K562 (cell line): ENCODE results near the gene DEFB113. TPM values are rescaled to one million over a fixed set of nuclear protein-coding genes. Genes with fewer than 3 reads are reported as not detected.
A peak's percentile ranks its signal among the peaks of the same experiment; 100 is the strongest.

Experiments
- FOXK2 ChIP-seq, 2 experiments: fragments of 450-650 bp; IDR thresholded peaks in 1 of 2; conservative IDR thresholded peaks in 1 of 2; 2 replicates each; pipeline ENCODE4 v1.6.1; 2016; ENCODE audit warnings: low read depth in 2 of 2, mild to moderate bottlenecking in 1 of 2
- NR4A1 ChIP-seq, 2 experiments: fragments of 250-450 bp in 1 of 2; fragments of 450-650 bp in 1 of 2; sonication (Bioruptor Pico) in 1 of 2; IDR thresholded peaks; 2 replicates each; pipeline versions ENCODE4 v1.4.0 to v1.6.1; 2016 to 2020; ENCODE audit warnings: mild to moderate bottlenecking in 2 of 2, missing compliant biosample characterization in 1 of 2, missing genetic modification characterization in 1 of 2, moderate library complexity in 1 of 2
- PRPF4 ChIP-seq: fragments of 200-400 bp; formaldehyde crosslinking; IDR thresholded peaks from one replicate; pipeline ENCODE4 v1.6.1; 2017; ENCODE audit warnings: low read length, low read depth, mild to moderate bottlenecking; ENCODE audit not compliant: insufficient read depth, poor library complexity, severe bottlenecking
- TAF15 ChIP-seq: fragments of 200-400 bp; formaldehyde crosslinking; IDR thresholded peaks from 2 replicates; pipeline ENCODE4 v1.6.1; 2017; ENCODE audit warnings: mild to moderate bottlenecking, low read depth, low read length, moderate library complexity
- ZC3H11A ChIP-seq: IDR thresholded peaks from 2 replicates; pipeline ENCODE4 v1.6.1; 2012; ENCODE audit warnings: low read depth, low read length, improper control_type of control experiment
- ZKSCAN3 ChIP-seq: fragments of 250-450 bp; sonication (Bioruptor Pico); IDR thresholded peaks from 2 replicates; pipeline ENCODE4 v1.4.0; 2020
- ZNF217 ChIP-seq: sonication (generic); formaldehyde crosslinking; IDR thresholded peaks from 2 replicates; pipeline ENCODE4 v1.8.0; 2022; ENCODE audit warnings: mild to moderate bottlenecking, missing genetic modification reagents
- ZNF23 ChIP-seq: fragments of 250-450 bp; sonication (Bioruptor Pico); IDR thresholded peaks from 2 replicates; pipeline ENCODE4 v1.4.0; 2020; ENCODE audit warnings: mild to moderate bottlenecking
- ZNF384 ChIP-seq: IDR thresholded peaks from 2 replicates; pipeline ENCODE4 v1.6.1; 2012; ENCODE audit warnings: low read depth, low read length, improper control_type of control experiment
- ZNF75A ChIP-seq: fragments of 450-650 bp; formaldehyde crosslinking; IDR thresholded peaks from 2 replicates; pipeline ENCODE4 v1.4.0; 2020; ENCODE audit warnings: mild to moderate bottlenecking
- ZNF76 ChIP-seq: fragments of 250-450 bp; sonication (Bioruptor Pico); IDR thresholded peaks from 2 replicates; pipeline ENCODE4 v1.4.0; 2020; ENCODE audit warnings: mild to moderate bottlenecking, moderate library complexity, borderline replicate concordance
- polyA plus RNA-seq, 8 experiments: library from polyadenylated mRNA; depleted of rRNA in 4 of 8; stranded (reverse) in 5 of 8; unstranded in 3 of 8; fragments of >200 nt; fragmentation: Nextera tagmentation in 2 of 8; fragmentation: Illumina TruSeq in 1 of 8; extraction: Ambion mirVana in 2 of 8; extraction: Trizol in 1 of 8; gene quantifications; 2 replicates each; pipeline versions ENCODE4 v1.2.1 to v1.2.3, GENCODE V29; 2011 to 2014; ENCODE audit warnings: inconsistent platforms in 1 of 8, missing spikeins in 1 of 8
- total RNA-seq, 7 experiments: library from RNA; depleted of rRNA in 6 of 7; stranded (reverse); fragments of >200 nt in 6 of 7; fragmentation: Illumina TruSeq in 2 of 7; extraction: Trizol in 2 of 7; gene quantifications; 2 replicates each; pipeline versions ENCODE4 v1.2.1 to v1.2.3, GENCODE V29; 2011 to 2021; ENCODE audit warnings: low replicate concordance in 1 of 7
- TF ChIP-seq, protein P1 (sequence below): conservative IDR thresholded peaks from 2 replicates; pipeline ENCODE4 v1.6.1; 2011; ENCODE audit warnings: low read depth, mild to moderate bottlenecking, low read length; ENCODE audit not compliant: control insufficient read depth
- TF ChIP-seq, protein P2 (sequence below), 2 experiments: IDR thresholded peaks; 2 replicates each; pipeline ENCODE4 v1.6.1; 2012; ENCODE audit warnings: improper control_type of control experiment in 2 of 2, low read depth in 2 of 2, low read length in 2 of 2, borderline replicate concordance in 1 of 2
- TF ChIP-seq, protein P3 (sequence below), 2 experiments: fragments of 450-650 bp in 1 of 2; sonication (generic) in 1 of 2; formaldehyde crosslinking in 1 of 2; IDR thresholded peaks in 1 of 2; conservative IDR thresholded peaks in 1 of 2; 2 replicates each; pipeline versions ENCODE4 v1.6.1 to v1.8.1; 2016 to 2023; ENCODE audit warnings: mild to moderate bottlenecking in 2 of 2, moderate library complexity in 2 of 2, inconsistent platforms in 1 of 2, missing genetic modification reagents in 1 of 2
- TF ChIP-seq, protein P4 (sequence below): fragments of 250-450 bp; sonication (Bioruptor Pico); IDR thresholded peaks from 2 replicates; pipeline ENCODE4 v1.5.0; 2021
- TF ChIP-seq, protein P5 (sequence below), 2 experiments: fragments of 450-650 bp; IDR thresholded peaks; 2 replicates each; pipeline ENCODE4 v1.6.1; 2016
- TF ChIP-seq, protein P6 (sequence below), 2 experiments: fragments of 250-450 bp in 1 of 2; fragments of 450-650 bp in 1 of 2; sonication (Bioruptor Pico) in 1 of 2; IDR thresholded peaks; 2 replicates each; pipeline versions ENCODE4 v1.6.1 to v1.8.0; 2016 to 2021; ENCODE audit warnings: mild to moderate bottlenecking in 2 of 2, moderate library complexity in 2 of 2, missing compliant biosample characterization in 1 of 2, missing genetic modification characterization in 1 of 2

Gene DEFB113
- total and polyA plus RNA-seq, 9 of the 15 experiments (the other 6 are each of a cell fraction or from before 2014, with no cell fraction given) = not detected

DNA sequence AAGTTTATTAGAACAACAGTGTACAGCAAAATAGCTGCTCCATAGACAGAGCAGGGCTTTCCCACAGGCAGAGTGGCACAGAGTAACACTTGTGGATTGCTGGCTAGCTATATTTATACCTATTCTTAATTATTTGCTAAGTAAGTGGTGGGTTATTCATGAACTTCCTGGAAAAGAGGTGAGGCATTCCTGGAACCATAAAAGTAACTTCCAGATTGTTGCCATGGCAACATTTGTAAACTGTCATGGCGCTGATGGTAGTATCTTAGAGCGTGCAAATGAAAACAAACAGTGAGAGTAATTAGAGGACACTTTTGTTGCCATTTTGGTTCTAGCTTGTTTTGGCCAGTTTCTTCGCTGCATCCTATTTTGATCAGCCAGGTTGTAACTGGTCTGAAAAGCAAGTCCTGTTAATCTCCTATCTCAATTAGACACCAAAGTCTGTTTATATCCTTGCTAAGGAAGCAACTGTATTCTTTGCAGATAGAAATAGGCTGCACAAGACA is 29.4 kb downstream of the DEFB113 start (continued):
- TF ChIP-seq, protein P1, sequence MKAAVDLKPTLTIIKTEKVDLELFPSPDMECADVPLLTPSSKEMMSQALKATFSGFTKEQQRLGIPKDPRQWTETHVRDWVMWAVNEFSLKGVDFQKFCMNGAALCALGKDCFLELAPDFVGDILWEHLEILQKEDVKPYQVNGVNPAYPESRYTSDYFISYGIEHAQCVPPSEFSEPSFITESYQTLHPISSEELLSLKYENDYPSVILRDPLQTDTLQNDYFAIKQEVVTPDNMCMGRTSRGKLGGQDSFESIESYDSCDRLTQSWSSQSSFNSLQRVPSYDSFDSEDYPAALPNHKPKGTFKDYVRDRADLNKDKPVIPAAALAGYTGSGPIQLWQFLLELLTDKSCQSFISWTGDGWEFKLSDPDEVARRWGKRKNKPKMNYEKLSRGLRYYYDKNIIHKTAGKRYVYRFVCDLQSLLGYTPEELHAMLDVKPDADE = no peak
- no peak for TF ChIP-seq NR4A1 (CRISPR knock-in tag; IDR thresholded peaks at IDR 0.05)
- TF ChIP-seq NR4A1 (tag; IDR thresholded peaks at IDR 0.05) = peak; percentile 83; the same call in 1 of the 2 replicates
- TF ChIP-seq ZNF75A (CRISPR knock-in tag) = peak; percentile 53; the same call in 1 of the 2 replicates
- no peak for TF ChIP-seq ZNF384
- TF ChIP-seq, protein P2, sequence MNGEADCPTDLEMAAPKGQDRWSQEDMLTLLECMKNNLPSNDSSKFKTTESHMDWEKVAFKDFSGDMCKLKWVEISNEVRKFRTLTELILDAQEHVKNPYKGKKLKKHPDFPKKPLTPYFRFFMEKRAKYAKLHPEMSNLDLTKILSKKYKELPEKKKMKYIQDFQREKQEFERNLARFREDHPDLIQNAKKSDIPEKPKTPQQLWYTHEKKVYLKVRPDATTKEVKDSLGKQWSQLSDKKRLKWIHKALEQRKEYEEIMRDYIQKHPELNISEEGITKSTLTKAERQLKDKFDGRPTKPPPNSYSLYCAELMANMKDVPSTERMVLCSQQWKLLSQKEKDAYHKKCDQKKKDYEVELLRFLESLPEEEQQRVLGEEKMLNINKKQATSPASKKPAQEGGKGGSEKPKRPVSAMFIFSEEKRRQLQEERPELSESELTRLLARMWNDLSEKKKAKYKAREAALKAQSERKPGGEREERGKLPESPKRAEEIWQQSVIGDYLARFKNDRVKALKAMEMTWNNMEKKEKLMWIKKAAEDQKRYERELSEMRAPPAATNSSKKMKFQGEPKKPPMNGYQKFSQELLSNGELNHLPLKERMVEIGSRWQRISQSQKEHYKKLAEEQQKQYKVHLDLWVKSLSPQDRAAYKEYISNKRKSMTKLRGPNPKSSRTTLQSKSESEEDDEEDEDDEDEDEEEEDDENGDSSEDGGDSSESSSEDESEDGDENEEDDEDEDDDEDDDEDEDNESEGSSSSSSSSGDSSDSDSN (IDR thresholded peaks at IDR 0.05; ENCODE audit: borderline replicate concordance in 1 of 2, low read depth in 2 of 2, low read length in 2 of 2) = no peak
- TF ChIP-seq, protein P3, sequence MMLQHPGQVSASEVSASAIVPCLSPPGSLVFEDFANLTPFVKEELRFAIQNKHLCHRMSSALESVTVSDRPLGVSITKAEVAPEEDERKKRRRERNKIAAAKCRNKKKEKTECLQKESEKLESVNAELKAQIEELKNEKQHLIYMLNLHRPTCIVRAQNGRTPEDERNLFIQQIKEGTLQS (IDR thresholded peaks at IDR 0.05) = peak; percentile 41; the same call in 1 of the 2 replicates
- TF ChIP-seq, protein P3 (CRISPR knock-in tag; conservative IDR thresholded peaks at IDR 0.05) = no peak
- no peak for TF ChIP-seq ZC3H11A
- no peak for TF ChIP-seq ZKSCAN3 (CRISPR knock-in tag)
- TF ChIP-seq PRPF4 = no peak
- TF ChIP-seq, protein P4, sequence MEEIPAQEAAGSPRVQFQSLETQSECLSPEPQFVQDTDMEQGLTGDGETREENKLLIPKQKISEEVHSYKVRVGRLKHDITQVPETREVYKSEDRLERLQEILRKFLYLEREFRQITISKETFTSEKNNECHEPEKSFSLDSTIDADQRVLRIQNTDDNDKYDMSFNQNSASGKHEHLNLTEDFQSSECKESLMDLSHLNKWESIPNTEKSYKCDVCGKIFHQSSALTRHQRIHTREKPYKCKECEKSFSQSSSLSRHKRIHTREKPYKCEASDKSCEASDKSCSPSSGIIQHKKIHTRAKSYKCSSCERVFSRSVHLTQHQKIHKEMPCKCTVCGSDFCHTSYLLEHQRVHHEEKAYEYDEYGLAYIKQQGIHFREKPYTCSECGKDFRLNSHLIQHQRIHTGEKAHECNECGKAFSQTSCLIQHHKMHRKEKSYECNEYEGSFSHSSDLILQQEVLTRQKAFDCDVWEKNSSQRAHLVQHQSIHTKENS (CRISPR knock-in tag) = no peak
- no peak for TF ChIP-seq ZNF76 (CRISPR knock-in tag)
- TF ChIP-seq, protein P5, sequence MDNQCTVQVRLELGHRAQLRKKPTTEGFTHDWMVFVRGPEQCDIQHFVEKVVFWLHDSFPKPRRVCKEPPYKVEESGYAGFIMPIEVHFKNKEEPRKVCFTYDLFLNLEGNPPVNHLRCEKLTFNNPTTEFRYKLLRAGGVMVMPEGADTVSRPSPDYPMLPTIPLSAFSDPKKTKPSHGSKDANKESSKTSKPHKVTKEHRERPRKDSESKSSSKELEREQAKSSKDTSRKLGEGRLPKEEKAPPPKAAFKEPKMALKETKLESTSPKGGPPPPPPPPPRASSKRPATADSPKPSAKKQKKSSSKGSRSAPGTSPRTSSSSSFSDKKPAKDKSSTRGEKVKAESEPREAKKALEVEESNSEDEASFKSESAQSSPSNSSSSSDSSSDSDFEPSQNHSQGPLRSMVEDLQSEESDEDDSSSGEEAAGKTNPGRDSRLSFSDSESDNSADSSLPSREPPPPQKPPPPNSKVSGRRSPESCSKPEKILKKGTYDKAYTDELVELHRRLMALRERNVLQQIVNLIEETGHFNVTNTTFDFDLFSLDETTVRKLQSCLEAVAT (IDR thresholded peaks at IDR 0.05) = no peak
- TF ChIP-seq, protein P6, sequence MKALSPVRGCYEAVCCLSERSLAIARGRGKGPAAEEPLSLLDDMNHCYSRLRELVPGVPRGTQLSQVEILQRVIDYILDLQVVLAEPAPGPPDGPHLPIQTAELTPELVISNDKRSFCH (CRISPR knock-in tag; IDR thresholded peaks at IDR 0.05) = no peak
- TF ChIP-seq, protein P6 (tag; IDR thresholded peaks at IDR 0.05) = 0 out of 2 replicates have a peak, but pooled peaks have one; percentile 14
- no peak for TF ChIP-seq ZNF217 (CRISPR knock-in tag)
- TF ChIP-seq FOXK2 (conservative IDR thresholded peaks at IDR 0.05 in 1 of 2, IDR thresholded peaks at IDR 0.05 in 1 of 2; ENCODE audit: low read depth in 2 of 2) = peak; percentile 97 to 99
- TF ChIP-seq ZNF23 (CRISPR knock-in tag) = no peak
- no peak for TF ChIP-seq TAF15
